ENCODE data around the gene TACR1.
"Not testable (repeated sequence)": the region's sequence is repeated elsewhere in the genome, so short reads cannot be mapped to it uniquely, and the experiment has no call there.

Gene TACR1

DNA sequence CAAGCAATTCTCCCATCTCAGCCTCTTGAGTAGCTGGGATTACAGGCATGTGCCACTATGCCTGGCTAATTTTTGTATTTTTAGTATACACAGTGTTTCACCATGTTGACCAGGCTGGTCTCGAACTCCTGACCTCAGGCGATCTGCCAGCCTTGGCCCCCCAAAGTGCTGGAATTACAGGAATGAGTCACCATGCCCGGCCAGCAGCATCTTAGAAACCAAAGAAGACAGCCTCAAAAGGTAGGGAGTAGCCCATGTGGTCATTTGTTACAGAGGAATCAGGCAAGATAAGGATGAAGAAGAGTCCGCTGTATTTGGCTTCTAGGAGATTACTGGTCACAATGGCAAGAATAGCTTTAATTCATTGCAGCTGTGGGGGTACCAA, 53.1 kb downstream of the TACR1 start:
- DNase-seq (ENCODE audit: low spot score), result not testable (repeated sequence)

DNA sequence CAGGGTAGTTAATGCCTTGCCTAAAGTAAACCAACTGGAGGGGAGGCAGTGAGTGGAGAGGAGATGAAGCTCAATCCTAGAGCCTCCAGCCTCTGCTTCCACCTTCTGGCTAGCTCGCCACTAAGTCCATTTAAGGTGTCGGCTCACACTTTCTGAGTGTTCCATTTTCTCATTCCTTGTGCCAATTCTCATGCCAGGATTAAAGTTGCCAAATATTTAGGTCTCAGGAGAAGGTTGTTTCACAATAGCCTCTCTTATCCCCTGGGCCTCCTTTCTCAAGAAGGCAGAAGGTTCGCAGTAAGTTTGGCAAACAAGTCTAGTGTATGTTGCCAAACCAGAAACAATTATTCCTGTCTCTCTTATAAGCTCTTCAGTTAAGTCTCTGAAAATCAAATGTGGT, 57.2 kb downstream of the TACR1 start:
- DNase-seq (ENCODE audit: low spot score), result no peak

DNA sequence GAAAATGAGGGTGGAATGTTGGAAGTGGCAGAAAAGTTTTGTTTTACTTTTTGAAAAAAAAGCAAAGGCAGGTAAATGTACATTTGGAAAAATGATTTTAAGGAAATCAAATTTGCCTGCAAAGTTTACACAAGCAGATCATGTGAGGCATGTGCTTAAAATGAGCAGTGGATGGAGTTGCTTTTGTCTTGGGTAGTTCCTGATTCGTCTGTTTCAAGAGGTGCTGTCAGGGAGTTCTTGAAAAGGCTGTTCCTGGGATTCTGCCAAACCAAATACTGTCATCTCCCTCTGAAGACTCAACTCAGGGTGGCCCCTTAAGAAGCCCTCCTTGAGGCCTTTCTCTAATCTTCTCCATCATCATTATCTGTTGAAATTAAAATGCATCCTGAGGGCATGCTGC, 59.0 kb downstream of the TACR1 start:
- no peak for DNase-seq (ENCODE audit: low spot score)

DNA sequence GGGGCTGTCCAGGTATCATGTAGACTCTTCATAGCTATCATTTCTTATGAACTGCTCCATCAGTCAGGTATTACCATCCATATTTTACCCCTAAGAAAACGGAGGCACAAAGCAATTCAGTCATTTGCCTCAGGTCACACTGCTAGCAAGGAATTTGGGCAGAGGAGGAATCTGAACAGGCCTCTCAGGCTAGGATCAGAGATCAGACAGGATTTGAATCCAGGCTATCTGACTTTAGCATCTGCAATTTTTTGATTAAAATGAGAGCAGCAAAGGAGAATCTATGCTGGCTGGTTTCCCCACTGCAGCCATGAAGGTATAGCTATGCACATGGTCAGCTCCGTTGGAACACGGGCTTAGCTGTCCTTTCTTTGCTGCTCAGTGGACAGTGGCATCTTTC, 60.1 kb downstream of the TACR1 start:
- DNase-seq (ENCODE audit: low spot score), result no peak

DNA sequence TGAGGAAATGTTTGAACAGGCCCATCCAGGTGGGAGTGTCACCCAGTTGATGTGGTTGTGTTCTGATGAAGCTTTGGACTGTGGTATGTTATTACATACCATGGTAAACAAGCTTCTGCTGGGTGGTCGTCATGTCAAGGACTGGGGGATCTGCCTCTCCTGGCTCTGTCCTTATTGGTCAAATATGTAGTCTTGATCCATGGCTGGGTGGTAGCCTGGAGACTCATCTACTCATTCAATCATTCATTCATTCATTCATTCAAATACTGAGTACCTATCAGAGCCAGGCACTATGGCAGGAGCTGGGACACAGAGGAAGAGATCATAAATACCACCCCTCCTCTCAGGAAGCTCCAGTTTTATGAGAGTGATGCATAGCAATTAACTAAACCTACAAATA, 60.8 kb downstream of the TACR1 start:
- DNase-seq (ENCODE audit: low spot score), result no peak

DNA sequence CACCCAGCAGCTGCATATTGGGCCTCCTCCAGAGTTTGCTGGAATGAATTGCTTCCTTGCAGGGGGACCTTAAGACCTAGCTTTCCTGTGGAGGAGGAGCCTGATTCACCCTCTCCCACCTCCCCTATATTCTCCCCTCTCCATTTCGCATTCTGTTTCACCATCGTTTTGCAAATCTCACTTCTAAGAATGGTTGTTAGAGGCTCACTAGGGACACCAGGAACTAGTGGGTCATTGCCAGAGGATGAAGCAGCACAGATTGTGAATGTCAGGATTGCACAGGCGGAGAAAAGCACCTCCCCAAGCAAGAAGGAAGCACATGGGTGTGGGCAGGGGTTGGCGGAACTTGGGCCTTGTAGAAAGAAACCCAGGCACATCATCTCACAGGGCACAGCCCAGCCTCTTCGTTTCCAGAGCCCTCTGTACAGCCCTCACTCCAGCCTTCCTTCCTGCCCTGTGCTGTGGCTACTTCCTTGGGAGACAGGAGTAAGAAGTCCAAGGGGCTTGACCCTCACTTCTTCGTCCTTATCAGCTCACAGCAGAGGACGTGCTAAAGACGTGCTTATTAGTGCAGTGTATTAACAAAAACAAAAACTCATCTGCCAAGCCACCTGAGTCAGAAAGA, 63.4 kb downstream of the TACR1 start:
- DNase-seq (ENCODE audit: low spot score), result no peak

DNA sequence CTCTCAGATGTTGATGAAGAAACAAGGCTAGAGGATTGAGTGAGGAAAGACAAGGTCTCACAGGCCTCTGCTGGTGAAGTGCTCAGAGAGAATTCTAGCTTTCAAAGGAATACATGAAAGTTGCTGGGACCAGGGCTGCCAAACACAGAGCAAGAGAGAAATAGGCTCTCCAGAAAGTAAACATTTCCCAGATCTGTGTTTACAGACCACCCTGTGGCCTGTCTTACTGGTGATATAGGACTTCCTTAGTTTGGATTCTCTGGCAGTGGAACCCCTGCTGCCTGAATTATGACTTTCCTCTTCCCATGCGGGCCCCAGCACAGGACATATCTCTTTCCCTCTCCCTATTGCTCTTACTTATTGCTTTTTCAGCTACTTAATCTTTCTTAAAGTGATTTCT, 64.5 kb downstream of the TACR1 start:
- DNase-seq (ENCODE audit: low spot score), result no peak

DNA sequence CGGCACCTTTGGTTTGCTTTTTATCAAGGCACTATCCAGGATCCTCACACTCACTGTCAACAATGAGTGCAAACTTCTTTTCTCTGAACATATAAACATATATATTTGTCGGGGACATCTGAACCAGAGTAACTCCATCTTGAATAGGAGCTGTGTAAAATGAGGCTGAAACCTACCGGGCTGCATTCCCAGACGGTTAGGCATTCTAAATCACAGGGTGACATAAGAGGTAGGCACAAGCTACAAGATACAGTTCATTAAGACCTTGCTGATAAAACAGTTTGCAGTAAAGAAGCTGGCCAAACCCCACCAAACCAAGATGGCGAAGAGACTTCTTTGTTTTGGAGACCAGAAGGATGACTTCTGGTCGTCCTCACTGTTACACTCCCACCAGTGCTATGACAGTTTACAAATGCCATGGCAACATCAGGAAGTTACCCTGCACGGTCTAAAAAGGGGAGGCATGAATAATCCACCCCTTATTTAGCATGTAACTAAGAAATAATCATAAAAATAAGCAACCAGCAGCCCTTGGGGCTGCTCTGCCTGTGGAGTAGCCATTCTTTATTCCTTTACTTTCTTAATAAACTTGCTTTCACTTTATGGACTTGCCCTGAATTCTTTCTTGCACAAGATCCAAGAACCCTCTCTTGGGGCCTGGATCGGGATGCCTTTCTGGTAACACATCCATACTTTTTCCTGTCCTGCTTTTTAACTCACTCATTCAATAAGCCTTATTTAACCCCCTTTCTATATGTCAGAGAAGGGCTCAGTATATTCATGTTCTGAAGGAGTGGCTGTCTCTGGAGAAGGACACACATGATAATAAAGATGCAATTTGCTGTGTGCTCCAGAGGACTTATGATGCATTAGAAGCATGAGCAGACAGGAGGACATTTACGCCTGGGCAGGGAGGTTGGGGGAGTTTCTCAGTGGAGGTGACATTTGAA, 65.4 kb downstream of the TACR1 start:
- DNase-seq (ENCODE audit: low spot score), result no peak

DNA sequence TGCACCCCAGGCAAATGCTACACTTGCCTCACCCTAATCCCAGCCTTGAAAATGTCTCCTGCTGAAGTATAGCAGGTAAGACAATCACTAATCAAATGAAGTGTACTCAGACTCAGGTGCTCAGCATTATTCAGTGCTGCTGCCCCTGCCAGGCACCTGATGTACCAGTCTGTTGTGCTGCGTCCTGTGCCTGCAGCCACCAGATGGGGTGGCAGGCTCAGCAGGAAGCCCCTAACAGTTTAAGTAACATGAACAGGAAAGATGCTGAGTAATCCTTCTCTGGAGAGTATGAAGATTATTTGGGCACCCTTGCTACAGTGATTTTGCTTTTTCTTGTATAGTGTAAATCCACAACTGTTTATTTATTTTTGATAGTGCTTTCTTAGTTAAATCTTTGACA, 69.1 kb downstream of the TACR1 start:
- DNase-seq (ENCODE audit: low spot score), result peak; percentile 14

DNA sequence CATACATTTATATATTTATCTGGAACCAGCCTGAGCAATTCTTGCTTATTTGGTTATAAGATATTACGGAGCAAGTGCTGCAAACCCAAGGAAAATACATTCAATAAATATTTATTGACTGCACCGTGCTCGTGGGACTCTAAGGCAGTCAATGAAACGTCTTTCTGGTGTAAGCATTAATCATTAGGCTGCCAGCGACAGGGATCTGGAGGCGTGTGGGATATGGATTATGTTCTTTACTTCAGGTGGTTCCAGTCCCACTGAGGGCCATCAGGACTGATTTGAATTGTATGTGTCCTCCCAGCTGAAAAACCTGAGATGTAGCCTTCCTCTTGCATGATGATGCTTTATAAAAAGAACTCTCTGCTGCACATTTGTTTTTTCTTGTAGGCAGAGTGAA, 75.4 kb downstream of the TACR1 start:
- no peak for DNase-seq (ENCODE audit: low spot score)

DNA sequence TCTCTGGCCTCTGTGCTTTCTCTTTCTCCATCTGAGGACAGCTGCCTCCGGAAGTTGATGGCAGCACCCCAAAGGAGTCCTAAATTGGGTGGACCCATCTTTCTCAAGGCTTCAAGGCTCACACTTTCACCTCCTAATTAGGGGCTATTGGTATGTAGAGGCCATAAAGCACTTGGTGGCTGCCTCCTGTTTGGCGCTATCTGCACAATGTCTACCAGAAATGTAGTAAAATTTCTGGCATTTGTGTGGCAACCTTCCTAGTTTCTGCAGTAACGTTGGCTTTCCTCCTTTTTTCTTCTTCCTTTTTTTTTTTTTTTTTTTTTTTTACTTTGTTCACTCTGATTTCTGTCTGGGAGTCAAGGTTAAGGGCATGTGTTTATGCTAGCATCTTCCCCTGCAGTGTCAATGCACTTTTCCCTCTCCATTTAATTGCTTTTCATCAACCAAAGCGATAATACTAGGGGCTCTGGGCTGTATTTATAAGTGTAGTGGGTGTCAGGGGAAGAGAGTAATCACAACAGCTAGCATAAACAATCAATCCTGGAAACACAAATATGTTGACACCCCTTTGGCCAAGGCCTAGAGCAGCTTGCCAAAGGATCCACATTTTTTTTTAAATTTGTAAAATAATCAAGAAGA, 86.0 kb downstream of the TACR1 start:
- no peak for DNase-seq (ENCODE audit: low spot score)

DNA sequence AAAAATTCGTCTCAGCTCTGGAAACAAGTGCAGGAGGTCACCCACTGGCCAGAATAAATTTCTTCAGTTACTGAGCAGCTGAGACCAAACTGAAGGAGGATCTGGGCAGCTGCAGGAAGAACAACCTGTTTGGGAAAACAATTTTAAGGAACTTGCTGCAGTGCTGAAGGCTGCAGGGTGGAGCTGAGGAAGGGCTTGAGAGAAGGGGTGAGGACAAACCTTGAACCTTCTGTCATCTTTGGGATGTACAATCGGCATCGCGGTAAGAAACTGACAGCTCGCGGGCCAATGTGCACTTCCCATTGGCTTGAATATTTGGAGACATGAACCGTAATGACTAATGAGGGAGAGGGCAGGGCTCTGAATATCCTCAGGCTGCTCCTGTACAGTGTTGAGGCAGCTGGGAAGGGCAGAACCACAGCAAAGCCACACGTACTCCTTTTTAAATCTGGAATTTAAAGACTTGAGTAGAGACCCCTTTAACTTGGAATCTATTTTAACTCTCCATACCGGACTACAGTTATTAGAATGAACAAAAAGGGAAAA, 90.3 kb downstream of the TACR1 start:
- no peak for DNase-seq (ENCODE audit: low spot score)

DNA sequence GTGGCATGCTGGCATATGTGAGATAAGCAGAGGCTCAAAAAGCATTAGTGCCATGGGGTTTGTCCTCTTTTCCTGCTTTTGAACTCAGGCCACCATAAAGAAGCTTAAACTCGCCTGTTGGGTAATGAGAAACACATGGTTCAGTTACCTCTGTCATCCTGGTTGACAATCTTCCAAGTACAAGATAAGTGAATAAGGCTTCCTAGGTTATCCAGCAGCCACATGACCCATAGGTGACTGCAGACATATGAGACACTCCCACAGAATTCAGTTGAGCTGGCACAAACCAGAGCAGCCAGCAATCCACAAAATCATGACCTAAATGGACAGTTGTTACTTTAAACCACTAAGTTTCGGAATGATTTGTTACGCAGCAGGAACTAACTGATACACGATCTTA, 97.3 kb downstream of the TACR1 start:
- DNase-seq (ENCODE audit: low spot score), result no peak

DNA sequence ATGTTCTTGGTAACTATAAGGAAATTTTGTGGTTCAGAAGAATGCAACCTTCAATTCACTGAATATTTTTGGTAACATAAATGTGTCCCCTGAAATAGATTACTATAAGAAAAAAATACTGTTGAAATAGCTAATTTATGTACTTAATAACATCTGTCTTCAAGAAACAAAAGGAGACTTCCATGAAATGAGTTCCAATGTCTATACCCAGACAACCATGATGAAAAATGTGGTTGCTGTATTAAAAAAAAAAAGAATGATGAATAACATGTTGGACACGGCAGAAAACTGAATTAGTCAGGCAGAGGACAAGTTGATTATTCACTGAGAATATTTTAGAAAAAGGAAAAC, 98.5 kb downstream of the TACR1 start:
- no peak for DNase-seq (ENCODE audit: low spot score)

DNA sequence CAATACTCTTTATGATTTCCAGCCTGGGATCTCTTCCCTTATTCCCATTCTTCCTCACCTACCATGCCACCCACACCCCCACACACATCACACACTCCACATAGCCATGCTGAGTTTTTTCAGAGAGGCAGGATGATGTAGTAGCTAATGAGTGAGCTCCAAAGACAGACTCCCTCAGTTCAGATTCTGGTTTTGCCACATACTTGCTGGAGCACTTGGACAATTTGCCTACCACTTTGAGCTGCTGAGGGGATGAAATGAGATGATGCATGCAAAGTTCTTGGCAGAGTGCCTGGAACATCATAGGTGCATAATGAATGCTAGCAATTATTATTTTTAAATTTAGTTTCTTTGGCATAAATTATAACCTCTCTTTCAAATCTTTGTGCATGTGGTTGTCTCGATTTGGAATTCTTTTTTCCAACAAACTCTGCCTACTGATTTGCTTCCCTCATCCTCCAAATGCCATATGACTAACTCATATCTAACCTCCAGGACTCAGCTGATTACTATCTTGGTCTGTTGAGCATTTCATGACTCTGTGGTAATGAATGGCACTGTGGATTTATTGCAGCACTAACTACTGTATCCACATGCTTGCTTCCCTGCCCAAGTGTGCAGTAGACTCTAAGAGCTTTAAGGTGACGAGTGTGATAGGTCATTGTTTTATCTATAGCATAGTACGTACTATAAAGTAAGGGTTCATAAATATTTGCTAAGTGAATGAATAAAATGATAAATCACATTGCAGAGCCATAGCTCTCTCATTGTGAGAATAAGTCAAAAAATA, 99.1 kb downstream of the TACR1 start:
- no peak for DNase-seq (ENCODE audit: low spot score)

DNA sequence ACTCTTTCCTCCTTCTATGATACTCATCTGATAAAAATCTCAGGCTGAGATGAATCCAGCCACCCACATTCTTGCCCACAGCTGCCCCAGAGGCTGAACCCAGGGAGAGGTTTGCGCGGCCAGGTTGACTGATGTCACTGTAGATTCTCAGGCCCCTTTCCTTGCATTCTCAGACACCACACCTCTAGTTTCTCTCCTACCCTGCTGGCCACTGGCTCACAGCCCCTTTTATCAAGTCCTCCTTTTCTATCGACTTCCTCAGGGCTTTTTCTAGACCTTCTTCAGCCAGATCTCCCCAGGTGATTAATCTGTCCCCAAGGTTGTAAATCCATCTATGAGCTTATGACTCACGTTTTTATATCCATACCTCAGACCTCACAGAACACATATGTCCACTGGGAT, 99.8 kb downstream of the TACR1 start:
- no peak for DNase-seq (ENCODE audit: low spot score)

DNA sequence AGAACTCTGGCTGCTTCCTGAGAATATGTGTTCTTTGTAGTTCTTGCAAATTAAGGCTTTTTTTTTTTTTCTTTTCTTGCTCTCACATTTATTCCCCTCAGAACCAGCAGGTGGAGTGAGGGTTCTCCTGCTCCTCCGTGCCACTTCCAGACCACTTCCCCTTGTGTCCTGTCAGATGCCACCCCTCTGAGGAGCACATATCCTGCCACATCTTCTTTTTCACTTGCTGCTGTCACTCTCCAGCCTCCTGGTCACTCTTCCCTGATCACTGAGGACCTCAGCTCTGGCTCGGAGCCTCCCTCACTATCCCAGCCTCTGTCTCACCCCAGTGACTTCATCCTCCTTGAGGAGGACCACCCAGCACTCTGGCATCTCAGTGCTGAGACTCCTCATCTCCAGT, 100.5 kb downstream of the TACR1 start:
- no peak for DNase-seq (ENCODE audit: low spot score)

DNA sequence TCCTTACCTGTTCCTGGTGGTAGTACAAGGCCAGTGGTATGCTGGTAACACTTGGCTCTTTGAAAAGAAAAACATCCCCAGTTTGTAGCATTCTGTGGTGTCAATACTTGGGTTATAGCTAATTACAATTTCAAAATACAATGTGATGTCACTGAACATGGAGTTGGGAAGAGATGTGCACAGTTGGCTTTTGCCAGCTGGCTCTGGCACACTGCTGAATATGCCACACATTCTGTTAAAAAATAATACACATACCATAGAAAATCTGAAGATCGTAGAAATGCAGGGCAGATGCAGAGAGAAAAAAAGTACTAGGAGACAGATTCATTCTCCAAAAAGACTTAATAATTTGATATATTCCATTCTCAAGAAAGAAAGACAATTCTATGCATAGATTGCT, 101.5 kb downstream of the TACR1 start:
- no peak for DNase-seq (ENCODE audit: low spot score)

DNA sequence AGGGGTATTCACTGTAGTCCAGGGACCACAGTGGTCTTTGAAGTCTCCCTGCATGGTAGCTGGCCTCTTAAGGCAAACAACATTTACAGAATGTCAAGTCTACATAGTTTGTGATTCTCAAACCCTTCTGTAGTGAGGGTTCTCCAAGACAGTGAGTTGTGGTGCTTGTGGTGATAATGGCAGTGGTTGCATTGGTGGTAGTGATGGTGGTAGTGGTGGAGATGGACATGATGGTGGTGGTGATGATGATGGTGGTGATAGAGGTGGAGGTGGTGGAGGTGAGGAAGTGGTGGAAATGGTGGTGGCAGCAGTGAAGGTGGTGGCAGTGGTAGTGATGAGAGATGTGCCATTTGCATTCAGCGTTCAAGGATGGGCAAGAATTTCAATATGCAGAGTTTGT, 104.9 kb downstream of the TACR1 start:
- no peak for DNase-seq (ENCODE audit: low spot score)

DNA sequence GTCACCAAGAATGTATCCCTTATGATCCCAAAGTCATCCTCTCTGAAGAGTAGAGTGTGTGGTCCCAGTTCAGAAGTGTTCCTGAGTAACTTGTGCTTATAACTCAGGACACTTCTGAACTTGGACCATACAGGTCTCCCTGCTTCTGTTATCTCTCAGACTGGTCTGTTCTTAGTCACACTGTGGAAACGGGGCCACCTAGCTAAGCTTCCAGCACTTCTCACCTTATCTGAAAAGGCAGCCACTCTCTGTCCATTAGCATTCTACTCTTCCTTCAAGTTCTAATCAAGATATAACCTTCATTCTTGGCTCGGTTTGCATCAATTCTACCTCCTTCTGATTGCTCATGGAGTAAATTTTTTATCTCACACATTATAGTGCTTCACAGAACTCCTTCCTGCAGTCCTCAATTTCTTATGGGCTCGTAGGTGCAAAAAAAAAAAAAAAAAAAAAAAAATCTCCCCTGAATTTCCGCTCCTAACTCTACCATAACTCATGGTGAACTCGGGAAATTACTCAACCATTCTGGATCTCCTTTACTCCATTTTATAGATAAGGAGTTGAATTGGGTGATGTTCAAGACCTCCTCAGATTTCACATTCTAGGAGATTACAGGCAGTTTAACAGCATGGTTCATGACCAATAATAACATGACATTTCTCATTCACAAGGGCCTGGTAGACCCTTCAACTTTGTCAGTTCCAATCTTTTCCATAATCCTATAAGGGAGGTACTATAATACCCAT, 108.4 kb downstream of the TACR1 start:
- no peak for DNase-seq (ENCODE audit: low spot score)

DNA sequence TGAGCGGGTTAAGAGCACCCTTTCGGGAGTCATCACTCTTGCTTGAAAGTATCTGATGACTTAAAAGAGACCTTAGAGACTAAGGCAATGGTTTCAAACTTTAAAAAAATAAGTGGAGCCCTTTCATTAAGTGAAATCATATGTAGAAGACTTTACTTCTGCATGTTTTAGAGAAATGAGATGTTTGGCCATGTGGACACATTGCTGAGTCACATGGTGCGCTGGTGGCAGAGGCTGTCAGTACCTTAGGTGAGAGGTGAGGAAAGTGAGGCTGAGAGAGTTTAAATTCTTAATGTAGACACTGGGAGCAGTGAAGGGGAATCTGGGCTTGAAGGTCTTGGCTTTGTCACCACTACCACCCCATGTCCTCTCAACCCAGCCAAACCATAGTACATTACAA, 109.8 kb downstream of the TACR1 start:
- no peak for DNase-seq (ENCODE audit: low spot score)

DNA sequence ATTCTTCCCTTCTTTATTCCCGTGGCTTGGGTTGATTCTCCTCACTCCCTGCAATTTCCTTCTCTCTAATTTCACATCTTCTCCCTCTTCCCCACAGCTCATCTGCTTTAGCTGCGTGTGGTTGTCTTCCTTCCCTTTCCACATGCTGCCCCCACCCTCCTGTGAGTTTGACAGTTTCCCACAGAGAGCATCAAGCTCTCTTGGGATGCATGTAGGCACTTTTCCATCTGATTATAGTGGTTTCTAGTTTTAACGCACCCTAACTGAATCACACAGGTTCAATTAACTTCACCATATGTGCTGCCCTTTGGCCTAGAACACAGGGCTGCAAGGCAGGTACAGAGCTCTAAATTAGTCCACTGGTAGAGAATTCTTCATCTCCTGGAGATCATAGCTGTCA, 110.5 kb downstream of the TACR1 start:
- DNase-seq (ENCODE audit: low spot score), result no peak

All from kidney capillary endothelial cell (primary cell).